Measurements from ENCODE around the gene STRAP. TPM values are rescaled to one million over a fixed set of nuclear protein-coding genes. Genes with fewer than 3 reads are reported as not detected.

Gene STRAP
- total and polyA plus RNA-seq, 2 of the 4 experiments (the other 2 are of a cell fraction), result 82.1 to 98.1 TPM

- ChIA-PET CTCF (no interaction called here), POLR2A (ENCODE audit: unreplicated experiment) (no interaction called here)
- H3K4ac ChIP-seq (ENCODE audit: low read depth, low read length), result no peak overlapping the region
- no peaks in the 10 kb centered on the region for H3K9me3 ChIP-seq (ENCODE audit: control insufficient read depth, insufficient read depth, low read length)
- H3K4me2 ChIP-seq (ENCODE audit: low read depth, low read length), result no peak overlapping the region
- ATAC-seq (ENCODE audit: low read depth), result no peak
- no peak overlapping the region for H2BK20ac ChIP-seq (ENCODE audit: low read depth, low read length)
- no peak overlapping the region for H4K8ac ChIP-seq (ENCODE audit: low read depth in 2 of 2, low read length in 2 of 2)
- no peak overlapping the region for H2BK120ac ChIP-seq (ENCODE audit: low read depth, low read length)
- intact Hi-C loops (cut with micrococcal nuclease), result loop anchor here (10.0 kb wide), 1 partner anchor 427 kb away; the partner anchor contains the start of gene MGST1
- WGBS, 2 experiments (ENCODE audit: extremely low coverage in 2 of 2, insufficient read length in 1 of 2), result 100% methylated on average over 1 of the region's 7 CpGs; no CpG with 5 or more reads in 1 of the 2 experiments
- no peaks in the 10 kb centered on the region for H4K20me1 ChIP-seq (ENCODE audit: insufficient read depth, low read length)
- in situ Hi-C loops (cut with MboI; ENCODE audit: low sequenced_read_pairs), result no loop called here
- dilution Hi-C loops (cut with HindIII; ENCODE audit: low sequenced_read_pairs, unreplicated experiment), result no loop called here
- DNase-seq, result no peak
- peaks cover 3% of the 10 kb centered on the region; the same call in 1 of the 2 replicates for H3K9me1 ChIP-seq (ENCODE audit: insufficient read depth, low read length)
- H3K79me1 ChIP-seq (ENCODE audit: low read depth in 1 of 2, low read length in 2 of 2), result peaks cover 47 to 54% of the 10 kb centered on the region in 2 experiments
- no peak overlapping the region for H3K4me3 ChIP-seq (ENCODE audit: insufficient read depth, low read depth, low read length)
- no peak overlapping the region for H3K56ac ChIP-seq (ENCODE audit: extremely low read depth, insufficient read depth, low read length)
- no peak overlapping the region for H3K14ac ChIP-seq (replicated peaks; ENCODE audit: low read depth, low read length)
- no peak overlapping the region for H2BK15ac ChIP-seq (ENCODE audit: low read depth, low read length)
- no peak overlapping the region for H3K9ac ChIP-seq (ENCODE audit: low read depth, low read length)
- H4K91ac ChIP-seq (ENCODE audit: insufficient read depth, low read depth, low read length), result no peak overlapping the region
- H3K23ac ChIP-seq (ENCODE audit: low read depth, low read length), result no peak overlapping the region
- H3K27me3 ChIP-seq (ENCODE audit: control insufficient read depth, insufficient read depth, low read length), result no peaks in the 10 kb centered on the region
- no TSS peak for BruUV-seq (replicated peaks)
- H2AFZ ChIP-seq (replicated peaks; ENCODE audit: low read length, poor library complexity), result no peak overlapping the region
- no peak overlapping the region for H2AK9ac ChIP-seq (replicated peaks; ENCODE audit: low read depth, low read length, poor library complexity)
- H3K36me3 ChIP-seq (ENCODE audit: control insufficient read depth, insufficient read depth, low read length), result no peaks in the 10 kb centered on the region; the same call in 1 of the 2 replicates
- H4K5ac ChIP-seq (ENCODE audit: low read depth, low read length), result no peak overlapping the region
- no peak overlapping the region for H3K27ac ChIP-seq (ENCODE audit: insufficient read depth, low read length)
- H2AK5ac ChIP-seq (ENCODE audit: low read depth, low read length), result no peak overlapping the region; the same call in 1 of the 2 replicates
- no peak overlapping the region for H3K18ac ChIP-seq (ENCODE audit: low read depth, low read length)
- TF ChIP-seq RAD21 (IDR thresholded peaks at IDR 0.05; ENCODE audit: low read length) (no peak), ELK1 (IDR thresholded peaks at IDR 0.05; ENCODE audit: borderline replicate concordance, low read depth, low read length) (no peak), MAZ (IDR thresholded peaks at IDR 0.05; ENCODE audit: borderline replicate concordance, low read depth, low read length) (no peak), BHLHE40 (IDR thresholded peaks at IDR 0.05; ENCODE audit: low read depth, low read length) (no peak), MXI1 (IDR thresholded peaks at IDR 0.05; ENCODE audit: borderline replicate concordance, low read depth, low read length) (no peak), RCOR1 (IDR thresholded peaks at IDR 0.05; ENCODE audit: insufficient replicate concordance, low read length) (no peak), CEBPB (IDR thresholded peaks at IDR 0.05; ENCODE audit: low read depth, low read length) (no peak), CHD1 (IDR thresholded peaks at IDR 0.05; ENCODE audit: low read depth, low read length) (no peak), RFX5 (IDR thresholded peaks at IDR 0.05; ENCODE audit: low read depth, low read length) (no peak), MAFK (IDR thresholded peaks at IDR 0.05; ENCODE audit: low read depth, low read length) (no peak), FOS (IDR thresholded peaks at IDR 0.05; ENCODE audit: low read depth, low read length) (no peak), CTCF (conservative IDR thresholded peaks at IDR 0.05; ENCODE audit: low read depth, low read length) (no peak), NFE2L2 (IDR thresholded peaks at IDR 0.05; ENCODE audit: low read depth, low read length) (no peak), POLR2A (IDR thresholded peaks at IDR 0.05; ENCODE audit: low read depth, low read length) (no peak), USF2 (IDR thresholded peaks at IDR 0.05; ENCODE audit: low read depth, low read length) (no peak), SMC3 (IDR thresholded peaks at IDR 0.05; ENCODE audit: low read depth, low read length) (no peak)
- H3K4me1 ChIP-seq (ENCODE audit: control insufficient read depth, insufficient read depth, low read length), result peaks cover 4% of the 10 kb centered on the region; the same call in 1 of the 2 replicates
- H2BK5ac ChIP-seq (ENCODE audit: low read depth, low read length, poor library complexity, severe bottlenecking), result no peak overlapping the region
These were observed 35.9 kb downstream of the STRAP start for GRCh38 chr12:15918066-15918465.

Data from IMR-90 (cell line).